ENCODE data around the gene NELFE. TPM values are rescaled to one million over a fixed set of nuclear protein-coding genes. Genes with fewer than 3 reads are reported as not detected.
A peak's percentile ranks its signal among the peaks of the same experiment; 100 is the strongest.

The NELFE gene
- total and polyA plus RNA-seq, 2 of the 13 experiments (the other 11 are each of a cell fraction or from before 2014, with no cell fraction given) = 51.3 to 69.8 TPM

- TF ChIP-seq CC2D1A (CRISPR knock-in tag; IDR thresholded peaks at IDR 0.05) (no peak), ZNF33B (CRISPR knock-in tag; IDR thresholded peaks at IDR 0.05) (no peak), ZNF383 (CRISPR knock-in tag; IDR thresholded peaks at IDR 0.05; ENCODE audit: borderline replicate concordance) (no peak), TERF1 (CRISPR knock-in tag; IDR thresholded peaks at IDR 0.05) (no peak), RBM39 (IDR thresholded peaks at IDR 0.05; ENCODE audit: low read depth, low read length, poor library complexity, severe bottlenecking) (no peak), ZSCAN22 (CRISPR knock-in tag; IDR thresholded peaks at IDR 0.05) (no peak), PRDM15 (CRISPR knock-in tag; IDR thresholded peaks at IDR 0.05) (no peak), ZNF142 (CRISPR knock-in tag; IDR thresholded peaks at IDR 0.05) (no peak), KLF12 (CRISPR knock-in tag; IDR thresholded peaks at IDR 0.05; ENCODE audit: borderline replicate concordance) (no peak), ZNF660 (CRISPR knock-in tag; IDR thresholded peaks at IDR 0.05; ENCODE audit: borderline replicate concordance, low read depth) (no peak), JARID2 (CRISPR knock-in tag; IDR thresholded peaks at IDR 0.05; ENCODE audit: insufficient replicate concordance) (no peak), BCL6 (CRISPR knock-in tag; IDR thresholded peaks at IDR 0.05) (no peak), ZGPAT (CRISPR knock-in tag; IDR thresholded peaks at IDR 0.05) (peak; percentile 48; the same call in 1 of the 2 replicates), PBX2 (CRISPR knock-in tag; IDR thresholded peaks at IDR 0.05) (no peak), CHD4 (IDR thresholded peaks at IDR 0.05; ENCODE audit: borderline replicate concordance, low read length) (no peak)
Measured at GRCh38 chr6:31952140-31952805, 6.5 kb downstream of the NELFE start (continued).
